B cell (primary cell): ENCODE data around the gene LIFR. TPM values are rescaled to one million over a fixed set of nuclear protein-coding genes. Genes with fewer than 3 reads are reported as not detected.

Experiments used
- ATAC-seq: fragments of 200-7000 bp; cut with Tn5 transposase; one replicate; pipeline ENCODE4 v1.10.0; 2021; ENCODE audit warnings: low read depth, mild to moderate bottlenecking, moderate number of reproducible peaks, moderate library complexity
- CTCF ChIA-PET: fragments of 350-600 bp; sonication (Branson Sonifier 250); formaldehyde crosslinking; loops from one replicate; lab custom pipeline; 2021; ENCODE audit warnings: antibody characterized with exemption, inconsistent platforms; lab: Charles Lee
- POLR2A ChIA-PET: fragments of 350-600 bp; sonication (Branson Sonifier 250); formaldehyde crosslinking; loops from one replicate; lab custom pipeline; 2021; ENCODE audit warnings: antibody characterized with exemption; lab: Charles Lee
- DNase-seq: peaks from one replicate; pipeline ENCODE4 v3.0.0; 2013
- H2AFZ ChIP-seq: 2 replicates; pipeline ENCODE4 v1.6.1; 2012; ENCODE audit warnings: mild to moderate bottlenecking, low read depth, low read length; ENCODE audit not compliant: insufficient read depth, poor library complexity, severe bottlenecking
- H3K27ac ChIP-seq, 2 donors: 1 replicate in 1 of 2; 2 replicates in 1 of 2; pipeline ENCODE4 v1.5.1; 2012 to 2013; ENCODE audit warnings: low read length in 2 of 2, mild to moderate bottlenecking in 2 of 2, moderate library complexity in 1 of 2
- H3K27me3 ChIP-seq, 4 experiments: fragments of 200-600 bp in 1 of 4; sonication (generic) in 1 of 4; replicated peaks in 1 of 4; 1 replicate in 2 of 4; 2 replicates in 2 of 4; pipeline versions ENCODE4 v1.6.1 to v1.7.0; 2013 to 2016; ENCODE audit warnings: low read length in 3 of 4, mild to moderate bottlenecking in 2 of 4, mixed read lengths in 1 of 4, moderate library complexity in 1 of 4; ENCODE audit not compliant: insufficient read depth in 4 of 4, control insufficient read depth in 3 of 4; ENCODE audit errors: control extremely low read depth in 1 of 4
- H3K36me3 ChIP-seq, 2 experiments: replicated peaks in 1 of 2; 1 replicate in 1 of 2; 2 replicates in 1 of 2; pipeline versions ENCODE4 v1.6.1 to v1.7.1; 2013; ENCODE audit warnings: low read length in 1 of 2; ENCODE audit not compliant: insufficient read depth in 2 of 2, control insufficient read depth in 1 of 2; ENCODE audit errors: control extremely low read depth in 1 of 2, extremely low read depth in 1 of 2
- H3K4me1 ChIP-seq, 2 donors: fragments of 200-600 bp in 1 of 2; sonication (generic) in 1 of 2; 1 replicate in 1 of 2; 2 replicates in 1 of 2; pipeline versions ENCODE4 v1.5.1 to v1.6.1; 2013 to 2017; ENCODE audit warnings: low read length in 2 of 2; ENCODE audit not compliant: control insufficient read depth in 2 of 2, insufficient read depth in 2 of 2
- H3K4me2 ChIP-seq: replicated peaks from 2 replicates; pipeline ENCODE3; 2012; ENCODE audit warnings: mild to moderate bottlenecking, low read depth, low read length; ENCODE audit not compliant: poor library complexity, severe bottlenecking
- H3K4me3 ChIP-seq, 5 experiments: fragments of 200-600 bp in 1 of 5; sonication (generic) in 1 of 5; 1 replicate in 3 of 5; 2 replicates in 2 of 5; pipeline versions ENCODE4 v1.5.1 to v1.7.0; 2011 to 2016; ENCODE audit warnings: low read length in 4 of 5, mild to moderate bottlenecking in 4 of 5, low read depth in 2 of 5, control low read depth in 1 of 5, moderate library complexity in 1 of 5; ENCODE audit not compliant: insufficient read depth in 1 of 5; ENCODE audit errors: control extremely low read depth in 1 of 5, extremely low read depth in 1 of 5
- H3K79me2 ChIP-seq: fragments of 200-600 bp; sonication (generic); one replicate; pipeline ENCODE4 v1.6.0; 2016; ENCODE audit warnings: low read length; ENCODE audit not compliant: control insufficient read depth, insufficient read depth
- H3K9ac ChIP-seq: fragments of 200-600 bp; sonication (generic); 2 replicates; pipeline ENCODE4 v1.6.1; 2017; ENCODE audit warnings: mild to moderate bottlenecking, low read length, moderate library complexity
- H3K9me3 ChIP-seq, 3 donors: one replicate each; pipeline versions ENCODE4 v1.6.1 to v1.7.1; 2013; ENCODE audit warnings: low read length in 2 of 3; ENCODE audit not compliant: control insufficient read depth in 2 of 3, insufficient read depth in 1 of 3; ENCODE audit errors: control extremely low read depth in 1 of 3
- H4K20me1 ChIP-seq: 2 replicates; pipeline ENCODE4 v1.6.0; 2012; ENCODE audit warnings: mild to moderate bottlenecking, low read length; ENCODE audit not compliant: insufficient read depth, control insufficient read depth, poor library complexity, severe bottlenecking
- H3K27ac Mint-ChIP-seq: one replicate; pipeline ENCODE4 v1.8.0; 2021; ENCODE audit warnings: mixed read lengths
- H3K27me3 Mint-ChIP-seq: one replicate; pipeline ENCODE4 v1.8.0; 2021; ENCODE audit warnings: mixed read lengths
- H3K4me1 Mint-ChIP-seq: one replicate; pipeline ENCODE4 v1.8.0; 2021; ENCODE audit warnings: mixed read lengths
- H3K4me3 Mint-ChIP-seq: one replicate; pipeline ENCODE4 v1.8.0; 2021; ENCODE audit warnings: mixed read lengths
- H3K9me3 Mint-ChIP-seq: one replicate; pipeline ENCODE4 v1.8.0; 2022; ENCODE audit warnings: mixed read lengths; ENCODE audit not compliant: insufficient read depth
- CTCF ChIP-seq: fragments of 200-600 bp; IDR thresholded peaks from one replicate; pipeline ENCODE4 v1.8.0; 2022; ENCODE audit warnings: antibody characterized with exemption, mild to moderate bottlenecking
- EZH2 ChIP-seq: IDR thresholded peaks from 2 replicates; pipeline ENCODE4 v1.6.1; 2012; ENCODE audit warnings: borderline replicate concordance, low read depth, mild to moderate bottlenecking, moderate library complexity, low read length; ENCODE audit not compliant: insufficient read depth, poor library complexity, severe bottlenecking
- WGBS: methylation state at CpG from one replicate; pipeline ENCODE4 v1.1.5; 2013; ENCODE audit warnings: missing lambda C conversion rate; ENCODE audit not compliant: insufficient coverage; 5-methylcytosine and 5-hydroxymethylcytosine counted together
- intact Hi-C: fragments of 100-400 bp; cut with micrococcal nuclease; formaldehyde crosslinking; loops from one replicate; pipeline ENCODE4 v1.10.0; 2022
- polyA plus RNA-seq: library from polyadenylated mRNA; depleted of rRNA; stranded (reverse); fragments of >200 nt; gene quantifications from 2 replicates; pipeline ENCODE4 v1.2.3, GENCODE V29; 2012
- total RNA-seq, 2 donors: library from RNA; stranded (reverse); fragments of 120-200 nt in 1 of 2; gene quantifications; 1 replicate in 1 of 2; 2 replicates in 1 of 2; pipeline versions ENCODE4 v1.2.3 to v1.2.4, GENCODE V29; 2013 to 2022

Gene LIFR
- total and polyA plus RNA-seq, 2 donors (not counting 1 experiment from before 2014, with no cell fraction given), result not detected

- 100% methylated on average over 1 of the region's 5 CpGs for WGBS
- intact Hi-C loops, result no loop called here
- ChIA-PET CTCF (no interaction called here), POLR2A (no interaction called here)
- no peak overlapping the region for H3K27ac Mint-ChIP-seq
- H3K27ac ChIP-seq, result no peak overlapping the region
- no peaks in the 10 kb centered on the region for H3K9me3 ChIP-seq
- H3K4me3 Mint-ChIP-seq, result no peak overlapping the region
- no peaks in the 10 kb centered on the region for H3K9me3 Mint-ChIP-seq
- no peak overlapping the region for H3K9ac ChIP-seq
- no peak overlapping the region for H2AFZ ChIP-seq
- peaks cover 3% of the 10 kb centered on the region for H3K27me3 Mint-ChIP-seq
- TF ChIP-seq EZH2 (no peak), CTCF (no peak)
- no peak overlapping the region for H3K4me2 ChIP-seq
- H3K4me1 ChIP-seq, result no peaks in the 10 kb centered on the region
- no peaks in the 10 kb centered on the region for H3K79me2 ChIP-seq
- no peak overlapping the region for H3K4me3 ChIP-seq
- no peaks in the 10 kb centered on the region for H3K27me3 ChIP-seq
- ATAC-seq, result no peak
- no peaks in the 10 kb centered on the region for H3K4me1 Mint-ChIP-seq
- no peaks in the 10 kb centered on the region for H4K20me1 ChIP-seq
- DNase-seq, result no peak
- no peaks in the 10 kb centered on the region for H3K36me3 ChIP-seq
These were observed 46.2 kb upstream of the LIFR start for GRCh38 chr5:38602641-38603040.

GRCh38 chr5:38601863-38602298, 45.4 kb upstream of the LIFR start:
- CTCF ChIA-PET, result no interaction called here
- ATAC-seq (no peak), DNase-seq (no peak)
- Mint-ChIP-seq H3K4me1 (no peaks in the 10 kb centered on the region), H3K27me3 (peaks cover 10% of the 10 kb centered on the region), H3K4me3 (no peak overlapping the region), H3K27ac (no peak overlapping the region), H3K9me3 (no peaks in the 10 kb centered on the region)
- H3K27me3 ChIP-seq, result no peaks in the 10 kb centered on the region
- intact Hi-C loops, result no loop called here
- no peak overlapping the region for H3K4me3 ChIP-seq
- H2AFZ ChIP-seq, result no peak overlapping the region
- no peaks in the 10 kb centered on the region for H3K4me1 ChIP-seq
- no peaks in the 10 kb centered on the region for H3K79me2 ChIP-seq
- H3K4me2 ChIP-seq, result no peak overlapping the region
- POLR2A ChIA-PET, result no interaction called here
- H4K20me1 ChIP-seq, result no peaks in the 10 kb centered on the region
- no peaks in the 10 kb centered on the region for H3K9me3 ChIP-seq
- TF ChIP-seq CTCF (no peak), EZH2 (no peak)
- no peak overlapping the region for H3K9ac ChIP-seq
- no peaks in the 10 kb centered on the region for H3K36me3 ChIP-seq
- WGBS, result 79% methylated on average over 3 of the region's 4 CpGs
- no peak overlapping the region for H3K27ac ChIP-seq
